SK-N-MC (cell line): ENCODE results near the gene MAU2.

Source experiments
- EZH2 ChIP-seq: fragments of 200-600 bp; sonication (generic); IDR thresholded peaks from one replicate; pipeline ENCODE4 v1.6.1; 2017; ENCODE audit warnings: antibody characterized with exemption
- FOXP2 ChIP-seq: optimal IDR thresholded peaks from 2 replicates; pipeline ENCODE3; 2011; ENCODE audit warnings: mild to moderate bottlenecking, moderate library complexity; ENCODE audit not compliant: insufficient read depth; ENCODE audit errors: extremely low read length, control extremely low read depth
- POLR2AphosphoS5 ChIP-seq: IDR thresholded peaks from 2 replicates; pipeline ENCODE4 v1.6.1; 2012; ENCODE audit warnings: mild to moderate bottlenecking, low read depth, low read length, borderline replicate concordance

- no peak for TF ChIP-seq EZH2
- TF ChIP-seq POLR2AphosphoS5, result no peak
- TF ChIP-seq FOXP2, result no peak
Observed at GRCh38 chr19:19292607-19293006, 28.0 kb upstream of the MAU2 start.
